HEK293T (cell line): ENCODE data around the gene CACNA1F.

Experiments
- BHLHE40 ChIP-seq: fragments of 450-650 bp; IDR thresholded peaks from 2 replicates; pipeline ENCODE4 v1.6.1; 2016; ENCODE audit warnings: mild to moderate bottlenecking, moderate library complexity, borderline replicate concordance
- CTBP1 ChIP-seq: fragments of 450-650 bp; IDR thresholded peaks from 2 replicates; pipeline ENCODE4 v1.6.1; 2016; ENCODE audit warnings: borderline replicate concordance
- ELF4 ChIP-seq: fragments of 450-650 bp; IDR thresholded peaks from 2 replicates; pipeline ENCODE4 v1.6.1; 2017; ENCODE audit warnings: antibody characterized with exemption
- FOXA1 ChIP-seq: fragments of 450-650 bp; IDR thresholded peaks from 2 replicates; pipeline ENCODE4 v1.6.1; 2016; ENCODE audit warnings: mild to moderate bottlenecking
- FOXK2 ChIP-seq: fragments of 450-650 bp; IDR thresholded peaks from 2 replicates; pipeline ENCODE4 v1.6.1; 2016; ENCODE audit warnings: mild to moderate bottlenecking
- FOXM1 ChIP-seq: fragments of 450-650 bp; IDR thresholded peaks from 2 replicates; pipeline ENCODE4 v1.6.1; 2017; ENCODE audit warnings: mild to moderate bottlenecking, borderline replicate concordance
- HDGF ChIP-seq: fragments of 450-650 bp; IDR thresholded peaks from 2 replicates; pipeline ENCODE4 v1.6.1; 2017; ENCODE audit warnings: antibody characterized with exemption, borderline replicate concordance
- L3MBTL2 ChIP-seq: fragments of 450-650 bp; conservative IDR thresholded peaks from 2 replicates; pipeline ENCODE4 v1.6.1; 2016; ENCODE audit warnings: mild to moderate bottlenecking
- NFRKB ChIP-seq: fragments of 450-650 bp; IDR thresholded peaks from 2 replicates; pipeline ENCODE4 v1.6.1; 2016; ENCODE audit warnings: mild to moderate bottlenecking, moderate library complexity
- PKNOX1 ChIP-seq: fragments of 450-650 bp; IDR thresholded peaks from 2 replicates; pipeline ENCODE4 v1.6.1; 2016
- SP1 ChIP-seq: fragments of 450-650 bp; IDR thresholded peaks from 2 replicates; pipeline ENCODE4 v1.6.1; 2017
- SUZ12 ChIP-seq: fragments of 450-650 bp; IDR thresholded peaks from 2 replicates; pipeline ENCODE4 v1.6.1; 2016; ENCODE audit warnings: mild to moderate bottlenecking
- TARDBP ChIP-seq: fragments of 450-650 bp; IDR thresholded peaks from 2 replicates; pipeline ENCODE4 v1.6.1; 2016
- ZNF384 ChIP-seq: fragments of 450-650 bp; IDR thresholded peaks from 2 replicates; pipeline ENCODE4 v1.6.1; 2016

DNA sequence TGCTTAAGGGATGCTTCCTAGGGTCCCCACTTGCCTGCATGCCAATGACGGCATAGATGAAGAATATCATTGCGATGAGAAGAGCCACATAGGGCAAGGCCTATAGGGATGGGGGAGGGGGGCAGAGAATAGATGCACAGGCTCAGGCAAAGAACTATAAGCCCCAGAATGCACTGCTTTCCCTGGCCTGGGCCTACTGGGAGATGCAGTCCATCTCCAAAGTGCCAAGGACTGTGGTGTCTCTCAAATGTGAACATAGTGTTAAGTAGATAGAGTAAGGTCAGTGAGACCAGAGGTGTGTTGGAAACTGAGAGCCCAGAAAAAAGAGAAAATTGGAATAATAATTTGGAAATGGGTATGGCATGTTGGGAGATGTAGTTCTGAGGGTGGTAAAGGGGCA is 20.9 kb downstream of the CACNA1F start:
- TF ChIP-seq ZNF384 (no peak), FOXA1 (no peak), SP1 (no peak), L3MBTL2 (no peak), SUZ12 (no peak; the same call in 1 of the 2 replicates), CTBP1 (no peak), BHLHE40 (no peak), FOXM1 (no peak), FOXK2 (no peak), PKNOX1 (no peak), ELF4 (no peak), TARDBP (no peak), NFRKB (no peak), HDGF (no peak)
